SKM-1 treated with dmso at 0.1 percent for 144 hours (cell line): ENCODE results near the gene DCAKD.
A peak's percentile ranks its signal among the peaks of the same experiment; 100 is the strongest.

ENCODE experiments used
- DNase-seq: peaks from one replicate; lab custom pipeline; 2025; ENCODE audit not compliant: unreplicated experiment; lab: John Stamatoyannopoulos, UW

Gene DCAKD

GRCh38 chr17:45031231-45032173 is 19.9 kb downstream of the DCAKD start:
- no peak for DNase-seq

GRCh38 chr17:45030733-45031132 is 20.7 kb downstream of the DCAKD start:
- DNase-seq: no peak

DNA sequence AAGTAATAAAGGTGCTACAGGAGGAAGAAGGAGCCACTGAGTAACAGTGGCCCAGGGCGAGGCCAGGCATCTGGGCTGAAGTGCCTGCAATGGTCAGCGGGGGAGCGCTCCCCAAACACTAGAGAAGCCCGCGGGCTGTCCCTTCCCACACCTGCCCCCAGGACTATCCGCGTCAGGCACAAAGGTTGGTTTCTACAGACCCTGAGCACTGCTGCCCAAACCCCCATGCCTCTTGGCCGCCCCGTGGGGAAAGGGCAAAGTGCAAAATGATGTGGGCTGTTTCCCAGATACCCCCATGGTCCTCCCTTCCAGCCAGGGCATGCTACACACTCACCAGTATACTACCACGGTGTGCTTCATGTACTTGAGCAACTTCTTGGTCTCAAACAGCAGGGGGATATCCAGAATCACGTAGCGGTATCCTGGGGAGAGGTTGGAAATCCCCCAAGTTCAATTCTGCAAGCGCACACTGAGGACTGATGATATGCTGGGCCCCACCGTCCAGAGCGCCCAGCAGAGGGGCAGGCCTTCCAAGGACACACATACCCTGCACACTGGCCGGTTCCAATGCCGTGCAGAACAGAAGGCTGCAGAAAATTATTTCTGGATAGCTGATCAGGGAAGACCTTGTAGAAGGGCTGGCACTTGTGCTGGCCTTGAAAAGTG is 21.5 kb downstream of the DCAKD start:
- no peak for DNase-seq

DNA sequence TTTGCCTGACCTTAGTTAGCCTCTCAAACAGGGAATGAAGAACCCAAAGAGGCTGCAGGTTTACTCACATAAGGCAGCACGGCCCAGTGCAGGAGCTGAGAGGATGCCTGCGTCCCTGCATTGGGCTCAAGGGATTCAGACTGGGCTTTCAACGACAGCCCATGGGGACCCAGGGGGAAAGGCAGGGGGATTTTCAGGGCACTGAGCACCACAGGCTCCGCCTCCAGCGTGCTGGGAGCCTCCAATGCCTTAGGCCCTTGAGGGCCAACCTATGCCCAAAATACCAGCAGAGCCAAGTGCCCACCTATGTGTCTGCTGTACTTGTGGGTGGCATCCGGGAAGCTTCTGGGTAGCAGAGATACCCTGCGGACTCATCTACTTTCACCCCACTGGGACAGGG is 22.3 kb downstream of the DCAKD start:
- no peak for DNase-seq

- DNase-seq: no peak
Observed at GRCh38 chr17:45022655-45023339, 28.6 kb downstream of the DCAKD start.

- no peak for DNase-seq
Observed at GRCh38 chr17:45022288-45022648, 29.2 kb downstream of the DCAKD start.

- peak; percentile 51 for DNase-seq
Observed at GRCh38 chr17:45021607-45022287, 29.7 kb downstream of the DCAKD start.

DNA sequence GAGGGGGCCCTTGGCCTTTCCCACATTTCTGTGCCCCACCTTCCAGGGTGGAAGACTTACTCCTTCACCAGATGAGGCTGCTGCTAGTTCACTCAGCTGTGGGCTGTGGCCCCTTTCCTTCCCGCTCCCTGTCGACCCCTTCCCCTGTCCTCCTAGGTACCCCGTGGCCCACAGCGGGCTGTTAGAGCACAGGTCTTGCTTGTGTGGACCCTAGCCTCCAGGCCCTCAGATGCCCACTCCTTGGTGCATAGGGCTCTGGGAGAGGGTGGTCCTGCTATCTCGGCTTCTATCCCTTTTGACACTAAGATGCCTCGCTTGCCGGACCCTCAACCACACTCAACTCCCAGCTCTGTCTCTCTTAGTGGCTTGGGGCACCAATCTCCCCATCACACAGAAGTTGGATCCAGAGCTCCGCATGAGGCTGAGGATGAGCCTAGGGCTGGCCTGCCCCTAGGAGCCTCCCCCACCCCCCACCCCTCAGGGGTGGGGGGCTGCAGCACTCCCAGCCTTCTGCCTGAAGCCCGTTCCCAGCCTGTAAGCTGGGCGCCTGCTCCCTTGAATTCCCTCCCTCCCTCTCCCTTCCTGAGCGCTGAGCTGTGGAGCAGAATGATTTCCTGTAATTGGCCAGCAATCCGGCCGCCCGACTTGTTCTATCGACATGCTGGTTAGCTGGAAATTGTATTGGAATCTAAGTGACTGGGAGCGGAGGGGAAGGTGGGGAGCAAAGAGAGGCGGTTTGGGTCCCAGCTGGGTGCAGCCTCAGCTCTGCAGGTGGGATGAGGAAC is 30.9 kb downstream of the DCAKD start:
- no peak for DNase-seq

DNA sequence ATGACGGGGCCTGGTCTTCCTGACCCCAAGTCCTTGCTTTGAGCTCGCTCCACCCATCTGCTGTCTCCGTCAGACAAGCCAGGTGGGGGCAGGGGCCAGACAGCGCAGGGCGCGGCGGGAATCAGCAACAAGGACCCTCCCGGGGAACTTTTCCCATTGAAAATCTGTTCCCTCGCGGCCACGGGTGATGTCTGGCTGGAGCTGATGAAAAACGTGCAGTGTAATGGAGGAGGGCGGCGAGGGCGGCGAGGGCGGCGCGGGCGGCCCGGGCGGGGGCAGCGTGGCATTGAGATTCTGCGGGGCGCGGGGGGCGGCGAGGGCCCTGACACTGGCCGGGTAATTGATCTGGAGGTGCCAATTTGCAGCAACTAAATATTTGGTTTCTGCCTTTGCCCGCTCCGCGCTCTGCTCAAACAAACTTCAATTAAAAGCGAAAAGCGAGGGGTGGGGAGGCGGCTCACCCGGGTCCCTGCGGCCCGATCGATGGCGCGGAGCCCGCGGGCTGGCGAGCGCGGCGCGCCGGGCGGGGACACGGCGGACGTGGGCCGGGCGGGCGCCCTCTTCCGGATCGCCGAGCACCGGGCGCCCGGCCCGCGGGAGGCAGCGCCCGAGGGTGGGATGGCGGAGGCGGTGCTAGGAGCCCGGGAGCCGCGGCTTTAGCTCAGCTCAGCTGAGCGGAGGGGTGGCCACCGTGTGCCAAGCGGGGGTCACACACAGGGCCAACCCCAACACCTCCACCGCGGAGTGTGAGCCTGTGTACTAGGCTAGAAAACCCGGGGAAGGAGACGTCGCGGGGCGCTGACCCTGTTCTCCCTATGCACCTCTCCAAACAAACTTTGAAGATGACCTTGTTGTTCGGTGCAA is 32.4 kb downstream of the DCAKD start:
- DNase-seq: peak; percentile 36

- no peak for DNase-seq
Observed at GRCh38 chr17:45018514-45018847, 33.0 kb downstream of the DCAKD start.

DNA sequence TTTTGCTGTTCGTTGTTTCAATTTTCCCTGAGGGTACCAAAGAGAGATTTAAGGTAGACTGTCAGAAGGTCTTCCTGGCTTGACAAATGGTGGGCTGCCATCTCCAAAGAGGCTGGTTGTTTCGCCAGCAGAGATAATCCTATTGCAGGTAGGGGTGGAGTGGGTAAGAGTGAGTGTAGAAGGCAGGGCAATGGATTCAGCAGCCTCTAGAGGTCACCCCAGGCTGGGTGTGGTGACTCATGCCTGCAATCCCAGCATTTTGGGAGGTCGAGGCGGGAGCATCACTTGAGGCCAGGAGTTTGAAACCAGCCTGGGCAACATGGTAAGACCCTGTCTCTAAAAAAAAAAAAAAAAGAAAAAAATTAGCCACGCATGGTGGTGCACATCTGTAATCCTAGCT is 34.6 kb downstream of the DCAKD start:
- DNase-seq: no peak

GRCh38 chr17:45016237-45016636 is 35.2 kb downstream of the DCAKD start:
- DNase-seq: no peak

DNA sequence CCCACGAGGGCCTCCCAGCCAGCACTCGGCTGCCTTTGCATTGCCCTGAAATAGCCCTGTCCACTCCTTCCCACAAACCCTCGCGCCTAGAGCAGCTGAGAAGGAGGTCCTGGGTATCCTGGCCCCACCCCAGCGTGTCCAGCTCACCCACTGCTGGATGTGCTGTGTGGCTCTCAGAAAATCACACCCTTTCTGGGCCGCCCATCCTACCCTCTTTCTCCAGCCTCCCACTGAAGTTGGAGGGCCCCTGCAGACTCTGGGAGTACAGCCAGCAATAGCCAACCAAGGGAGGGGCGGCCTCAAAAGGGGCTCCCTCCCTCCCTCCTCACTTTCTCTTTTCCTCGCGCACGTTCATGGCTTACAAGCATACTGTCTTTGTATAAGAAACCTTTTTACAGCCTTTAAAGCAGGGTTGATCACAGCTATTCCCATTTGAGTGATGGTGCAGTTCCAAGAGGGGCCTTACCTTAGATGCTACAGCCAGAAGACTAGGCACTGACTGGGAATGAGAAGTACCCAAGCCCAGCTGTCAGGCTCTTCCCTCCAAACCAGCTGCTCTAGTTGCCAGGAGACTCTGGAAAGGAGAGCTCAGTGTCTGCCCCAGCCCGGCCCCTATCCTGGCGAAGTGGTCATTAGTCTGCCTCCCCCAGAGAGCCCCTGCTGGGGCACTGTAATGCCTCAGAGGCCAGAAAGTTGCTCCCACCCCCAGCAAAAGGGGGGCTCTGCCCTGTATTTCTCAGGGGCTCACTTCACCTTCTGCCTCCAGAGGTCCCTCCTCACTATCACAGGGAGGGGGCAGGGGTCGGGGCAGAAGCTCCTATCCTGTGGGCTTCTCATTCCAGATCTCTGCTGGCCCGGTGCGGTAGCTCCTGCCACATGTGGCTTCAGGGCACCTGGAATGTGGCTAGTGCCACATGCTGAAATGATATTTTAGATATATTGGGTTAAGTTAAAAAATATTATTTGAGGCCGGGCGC is 38.1 kb downstream of the DCAKD start:
- no peak for DNase-seq

- no peak for DNase-seq
Observed at GRCh38 chr17:45011767-45012166, 39.7 kb downstream of the DCAKD start.

DNA sequence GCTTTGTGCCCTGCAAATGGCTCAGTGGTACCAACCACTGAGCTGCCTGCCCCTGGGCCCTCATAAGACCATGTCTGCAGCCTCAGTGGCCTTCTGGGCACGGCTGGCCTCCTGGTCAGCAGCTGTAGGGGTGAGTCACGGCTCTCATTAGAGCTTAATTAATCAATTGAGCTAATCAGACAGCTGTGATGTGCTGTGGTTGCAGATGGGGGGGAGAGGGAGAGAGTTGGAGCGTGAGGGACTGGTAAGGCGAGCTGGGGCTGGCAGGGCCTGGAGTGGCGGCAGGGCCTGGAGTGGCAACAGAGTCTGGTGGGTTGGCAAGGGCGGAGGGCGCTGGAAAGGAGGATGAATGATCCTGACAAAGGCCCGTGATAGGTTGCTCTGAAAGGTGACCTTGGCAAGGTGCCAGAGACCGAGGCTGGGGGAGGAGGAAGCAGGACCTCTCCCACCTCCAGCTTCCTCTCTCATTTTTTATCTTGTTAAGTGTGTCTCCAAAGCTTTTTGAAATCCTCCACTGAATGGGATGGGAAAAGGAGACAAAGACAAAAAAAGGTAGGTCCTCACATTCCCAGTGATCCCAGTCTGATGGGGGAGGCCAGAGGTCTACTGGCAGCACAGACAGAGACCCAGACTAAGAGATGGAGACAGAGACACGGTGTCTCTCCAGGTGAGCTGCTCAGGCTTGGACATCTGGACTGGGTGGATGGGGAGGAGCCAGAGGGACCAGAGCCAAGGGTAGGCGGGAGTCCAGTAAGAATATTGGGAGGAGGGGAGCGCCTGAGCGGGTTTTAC is 41.6 kb downstream of the DCAKD start:
- no peak for DNase-seq

- peak; percentile 76 for DNase-seq
Observed at GRCh38 chr17:45008216-45008615, 43.2 kb downstream of the DCAKD start.

DNA sequence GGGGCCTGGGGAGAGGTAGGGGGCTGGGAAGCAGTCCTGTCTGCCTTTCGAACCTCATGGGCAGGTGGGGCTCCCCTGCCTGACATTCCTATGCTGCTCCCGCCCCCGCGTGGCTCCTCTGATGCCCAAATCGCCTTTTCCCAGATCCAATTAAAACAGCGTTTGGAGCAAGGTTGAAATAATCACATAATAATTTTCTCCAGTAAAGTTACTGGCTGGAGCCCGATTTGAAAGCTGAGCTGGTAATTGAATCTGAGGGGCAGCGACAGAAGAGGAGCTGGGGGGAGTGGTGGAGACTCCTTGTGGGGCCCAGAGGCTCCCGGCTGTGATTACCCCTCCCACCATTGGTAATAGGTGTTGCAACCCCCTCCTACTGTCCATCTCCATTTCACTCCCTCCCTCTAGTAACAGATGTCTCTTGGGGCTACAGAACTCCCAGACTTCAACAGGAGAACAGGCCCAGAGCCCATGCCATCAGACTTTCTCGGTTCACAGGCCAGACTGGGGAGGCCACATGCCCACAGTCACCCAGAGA is 44.4 kb downstream of the DCAKD start:
- no peak for DNase-seq
